Stimulated activated CD8-positive, alpha-beta memory T cell treated with anti-CD3 and anti-CD28 coated beads, Interleukin-4, amount 100 ng/mL, for 48 hours (primary cell): Measurements from ENCODE around the gene BHLHA15.
"Not testable (repeated sequence)": the region's sequence is repeated elsewhere in the genome, so short reads cannot be mapped to it uniquely, and the experiment has no call there.

ENCODE experiments used
- DNase-seq: peaks from one replicate; pipeline ENCODE4 v3.0.0-alpha.2; 2020

The BHLHA15 gene

DNA sequence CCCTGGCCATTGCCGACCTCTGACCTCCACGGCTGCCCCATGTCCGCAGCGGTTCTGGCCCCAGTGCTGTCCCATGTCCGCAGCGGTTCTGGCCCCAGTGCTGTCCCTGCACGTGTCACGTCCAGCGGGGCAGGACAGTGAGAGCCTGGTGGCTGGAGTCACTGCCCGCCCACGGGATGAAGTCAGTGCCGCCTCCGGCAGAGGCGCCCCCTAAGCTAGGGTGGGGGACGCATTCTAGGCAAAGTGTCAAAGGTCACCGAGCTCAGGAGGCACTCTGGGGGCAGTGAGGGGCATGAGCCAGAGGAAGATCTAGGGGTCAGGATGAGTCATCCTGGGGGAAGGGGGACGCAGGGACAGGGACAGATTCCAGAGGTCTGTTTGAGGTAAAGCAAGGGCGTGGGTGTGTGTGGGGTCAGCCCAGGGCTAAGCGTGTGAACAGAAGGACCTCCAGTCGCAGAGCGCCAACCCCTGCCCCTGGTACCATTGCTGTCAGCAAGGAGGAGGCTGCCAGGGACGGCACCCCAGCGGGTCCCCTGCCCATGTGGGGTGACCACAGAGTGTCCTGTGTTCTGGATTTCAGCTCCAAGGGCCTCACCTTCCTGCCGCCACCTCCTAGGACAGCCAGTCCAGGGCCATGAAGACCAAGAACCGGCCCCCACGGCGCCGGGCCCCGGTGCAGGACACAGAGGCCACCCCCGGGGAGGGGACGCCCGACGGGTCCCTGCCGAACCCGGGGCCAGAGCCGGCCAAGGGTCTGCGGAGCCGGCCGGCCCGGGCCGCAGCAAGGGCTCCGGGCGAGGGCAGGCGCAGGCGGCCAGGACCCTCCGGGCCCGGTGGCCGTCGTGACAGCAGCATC, 665 bp downstream of the BHLHA15 start:
- no peak for DNase-seq

DNA sequence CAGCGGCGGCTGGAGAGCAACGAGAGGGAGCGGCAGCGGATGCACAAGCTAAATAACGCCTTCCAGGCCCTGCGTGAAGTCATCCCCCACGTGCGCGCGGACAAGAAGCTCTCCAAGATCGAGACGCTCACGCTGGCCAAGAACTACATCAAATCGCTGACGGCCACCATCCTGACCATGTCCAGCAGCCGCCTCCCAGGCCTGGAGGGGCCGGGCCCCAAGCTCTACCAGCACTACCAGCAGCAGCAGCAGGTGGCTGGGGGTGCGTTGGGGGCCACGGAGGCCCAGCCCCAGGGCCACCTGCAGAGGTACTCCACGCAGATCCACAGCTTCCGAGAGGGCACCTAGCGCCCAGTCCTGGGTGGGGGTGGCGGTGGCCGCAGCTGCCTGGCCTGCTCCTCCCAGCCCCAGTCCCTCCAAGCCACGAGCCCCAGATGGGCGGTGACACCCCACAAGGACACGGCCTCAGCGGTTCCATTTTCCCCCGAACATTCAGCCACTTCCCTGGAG, 1.3 kb downstream of the BHLHA15 start:
- DNase-seq: no peak

DNA sequence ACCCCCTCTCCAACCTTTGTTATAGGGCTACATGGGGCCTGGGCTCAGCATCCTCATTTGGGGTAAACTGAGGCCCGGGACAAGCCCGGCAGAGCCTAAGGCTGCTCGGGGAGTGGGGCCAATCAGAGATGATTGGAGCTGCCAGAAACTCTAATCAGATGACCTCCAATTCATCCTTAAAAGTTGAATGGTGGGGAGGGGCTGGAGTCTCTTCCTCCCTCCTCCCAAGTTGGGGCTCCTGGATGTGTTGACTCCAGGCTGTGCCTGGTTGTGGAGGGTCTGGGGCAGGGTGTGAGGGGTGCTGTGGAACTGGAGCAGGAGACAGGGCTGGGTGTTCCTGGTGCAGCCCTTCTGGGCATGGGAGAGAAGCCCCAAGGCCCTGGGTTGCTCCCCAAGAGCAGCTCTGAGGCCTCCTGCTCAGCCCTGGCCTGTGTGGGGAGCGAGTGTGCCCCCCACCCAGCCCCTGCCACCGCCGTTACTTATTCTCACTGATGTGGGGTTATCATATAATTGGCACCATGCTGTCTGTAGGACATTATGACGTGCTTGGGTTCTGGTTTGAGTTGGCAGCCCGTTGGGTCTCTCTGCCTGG, 2.2 kb downstream of the BHLHA15 start:
- DNase-seq: no peak

DNA sequence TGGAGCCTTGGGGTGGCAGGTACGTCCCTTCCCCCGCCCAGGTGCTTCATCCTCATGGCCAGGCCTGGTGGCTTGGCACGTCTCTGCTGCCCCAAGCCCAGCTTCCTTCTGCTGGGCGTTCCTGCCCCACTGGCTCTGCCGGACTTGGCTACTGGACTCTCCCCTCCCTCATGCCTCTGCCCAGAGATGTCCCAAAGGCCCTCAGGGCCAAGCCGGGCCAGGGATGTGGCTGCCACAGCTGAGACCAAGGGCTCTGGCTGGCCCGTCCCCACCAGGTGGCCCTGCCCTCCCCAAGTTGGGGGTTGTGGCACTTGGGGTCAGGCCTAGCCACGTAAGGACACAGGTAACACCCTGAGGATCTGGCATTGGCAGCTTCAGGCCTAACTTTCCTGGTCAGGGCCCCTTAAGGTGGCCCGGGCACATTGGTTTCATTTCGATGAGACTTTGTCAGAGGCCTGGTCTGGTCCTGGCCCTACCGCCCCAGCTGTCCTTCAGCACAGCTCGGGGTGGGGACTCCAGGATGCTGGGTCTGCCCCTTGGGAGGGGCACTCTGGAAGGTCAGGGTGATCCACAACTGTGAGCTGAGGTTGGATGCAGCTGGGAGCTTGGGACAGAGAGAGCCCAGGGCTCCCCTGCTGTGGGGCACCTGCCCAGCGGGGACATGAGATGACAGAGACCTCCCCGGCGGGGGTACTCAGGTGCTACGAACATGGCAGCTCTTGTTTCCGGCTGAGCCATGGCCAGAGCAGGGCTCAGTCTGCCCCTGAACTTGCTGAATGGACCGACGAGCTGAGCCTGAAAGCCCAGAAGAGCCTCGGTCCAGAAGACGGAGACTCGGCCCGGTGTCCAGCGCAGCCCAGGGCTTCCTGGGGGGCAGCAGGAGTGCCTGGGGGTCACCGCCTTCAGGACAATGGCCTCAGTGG, 2.9 kb downstream of the BHLHA15 start:
- no peak for DNase-seq

DNA sequence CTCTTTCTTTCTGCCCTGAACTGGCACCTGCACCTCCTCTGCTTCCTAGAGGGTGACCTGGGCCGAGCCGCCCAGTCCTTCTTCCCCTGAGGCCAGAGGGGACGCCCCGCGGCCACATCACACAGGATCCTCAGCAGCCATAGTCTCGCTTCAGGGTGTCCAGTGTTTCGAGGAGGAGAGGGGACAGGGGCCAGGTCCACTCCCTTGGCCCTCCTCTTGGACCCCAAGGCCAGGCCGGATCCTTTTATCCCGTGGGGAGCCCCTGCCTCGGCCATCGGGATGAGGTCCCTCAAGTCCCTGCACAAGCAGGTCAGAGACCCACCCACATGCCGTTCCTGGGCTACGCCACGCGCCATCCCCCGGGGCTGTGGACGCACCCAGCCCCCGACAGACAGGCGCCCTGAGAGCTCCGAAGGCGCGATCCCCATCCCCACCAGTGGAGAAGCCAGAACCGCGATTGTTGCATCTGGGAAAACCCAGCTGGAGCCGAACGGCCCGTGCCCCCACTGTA, 3.6 kb downstream of the BHLHA15 start:
- no peak for DNase-seq

DNA sequence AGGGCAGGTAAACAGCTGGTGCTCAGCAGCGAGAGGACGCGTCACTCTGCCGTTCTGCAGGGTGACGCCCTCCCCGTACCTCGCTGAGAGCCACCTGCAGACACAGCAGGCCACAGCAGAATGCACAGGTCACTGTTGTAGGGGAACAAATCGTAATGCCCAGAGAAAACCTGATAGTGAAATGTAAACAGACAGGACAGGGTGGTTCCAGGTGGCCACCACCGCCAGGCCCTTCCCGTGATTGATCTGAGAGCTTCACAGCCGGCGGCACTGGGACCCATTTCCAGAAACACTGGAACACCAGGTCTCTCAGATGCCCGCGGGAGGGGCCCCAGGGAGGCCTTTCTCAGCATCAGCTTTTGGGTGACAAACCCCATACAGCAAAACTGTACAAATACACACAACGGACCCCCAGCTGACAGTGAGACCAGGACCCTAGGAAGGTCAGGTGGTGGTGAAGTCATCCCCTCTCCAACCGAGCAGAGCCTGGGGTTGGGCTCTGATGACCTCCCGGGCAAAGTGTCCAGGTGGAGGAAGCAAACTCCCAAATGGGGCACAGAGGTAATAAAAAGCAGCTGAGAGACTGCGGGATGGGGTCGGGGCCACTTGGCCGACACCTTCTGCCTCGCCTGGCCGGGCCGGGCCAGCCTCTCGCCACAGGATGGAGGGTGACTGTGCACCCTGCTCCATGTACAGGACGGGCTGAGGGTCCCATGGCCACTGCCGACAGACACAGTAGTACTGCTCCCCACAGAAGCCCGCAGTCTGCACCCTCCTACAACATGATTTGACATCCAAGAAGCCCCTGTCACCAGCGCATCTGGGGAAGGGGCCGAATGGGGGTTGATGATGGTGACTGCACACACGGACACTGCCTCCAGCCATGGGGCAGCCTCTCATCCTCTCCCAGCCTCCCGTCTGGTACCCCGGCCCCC, 4.6 kb downstream of the BHLHA15 start:
- DNase-seq: no peak

DNA sequence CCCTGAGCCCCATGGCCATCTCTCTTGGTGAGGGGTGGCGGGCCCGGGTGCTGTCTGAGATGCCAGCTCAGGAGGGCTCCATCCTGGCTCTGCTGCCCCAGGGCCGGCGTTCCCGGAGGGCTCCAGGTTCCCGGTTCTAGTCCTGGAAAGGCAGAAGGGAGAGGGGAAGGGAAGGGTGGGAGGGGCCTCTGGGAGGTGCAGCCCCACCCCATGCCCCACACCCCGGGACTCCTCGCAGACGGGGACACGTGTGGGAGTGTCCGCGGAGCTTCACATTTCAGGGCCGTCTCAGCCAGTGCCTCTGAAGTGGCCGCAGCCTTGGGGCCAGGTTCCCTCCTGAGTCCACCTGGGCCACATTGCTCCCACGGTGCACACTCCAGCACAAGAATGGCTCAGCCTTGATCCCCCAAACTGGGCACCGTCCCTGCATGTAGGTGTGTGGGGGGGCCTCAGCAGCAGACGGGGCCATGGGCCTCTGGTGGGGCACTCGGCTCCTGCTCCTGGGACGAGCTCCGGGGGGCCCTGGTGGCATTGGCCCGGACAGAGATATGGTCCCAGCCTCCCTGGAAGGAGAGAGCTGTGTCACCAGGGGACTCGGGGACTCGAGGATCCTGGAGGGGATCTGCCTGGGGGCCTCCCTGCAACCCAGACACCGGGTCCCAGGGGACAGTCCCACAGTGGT, 5.8 kb downstream of the BHLHA15 start:
- DNase-seq: no peak

DNA sequence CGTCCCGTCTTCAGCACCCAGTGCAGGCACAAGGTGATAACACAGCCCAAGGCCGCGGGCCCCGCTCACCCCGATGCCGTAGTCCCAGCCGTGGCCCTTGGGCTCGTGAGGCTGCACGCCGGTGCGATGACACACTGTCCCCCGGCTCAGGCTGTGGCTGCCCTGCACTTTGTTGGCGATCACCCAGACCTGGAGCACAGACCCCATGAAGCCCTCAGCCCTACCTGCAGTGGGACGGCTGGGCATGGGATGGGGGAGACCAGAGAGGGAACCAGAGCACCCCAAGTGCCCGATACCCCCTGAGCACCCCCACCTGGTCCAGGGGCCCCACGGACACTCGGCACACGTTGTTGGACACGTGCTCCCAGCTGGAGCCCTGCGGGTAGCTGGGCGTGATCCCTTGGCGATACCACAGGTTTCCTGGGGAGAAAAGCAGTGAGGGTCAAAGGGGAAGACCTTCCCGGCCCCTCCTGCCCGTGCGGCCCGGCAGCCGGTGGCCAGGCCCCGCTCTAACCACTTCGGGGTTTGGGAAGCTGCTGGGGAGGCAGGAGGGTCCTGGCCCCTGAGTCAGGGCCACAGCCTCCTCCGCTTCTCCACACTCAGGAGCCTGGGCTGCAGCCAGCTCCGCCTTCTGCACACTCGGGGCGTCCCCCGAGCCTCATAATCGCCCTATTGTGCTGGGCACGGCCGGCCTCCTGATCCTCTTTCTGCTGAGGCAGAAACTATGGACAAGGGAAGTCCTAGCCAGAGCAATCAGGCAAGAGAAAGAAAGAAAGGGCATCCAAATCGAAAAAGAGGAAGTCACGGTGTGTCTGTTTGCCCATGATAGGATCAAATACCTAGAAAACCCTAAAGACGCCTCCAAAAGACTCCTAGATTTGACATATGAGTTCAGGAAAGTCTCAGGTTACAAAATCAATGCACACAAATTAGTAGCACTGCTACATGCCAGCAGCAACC, 6.7 kb downstream of the BHLHA15 start:
- DNase-seq: no peak

DNA sequence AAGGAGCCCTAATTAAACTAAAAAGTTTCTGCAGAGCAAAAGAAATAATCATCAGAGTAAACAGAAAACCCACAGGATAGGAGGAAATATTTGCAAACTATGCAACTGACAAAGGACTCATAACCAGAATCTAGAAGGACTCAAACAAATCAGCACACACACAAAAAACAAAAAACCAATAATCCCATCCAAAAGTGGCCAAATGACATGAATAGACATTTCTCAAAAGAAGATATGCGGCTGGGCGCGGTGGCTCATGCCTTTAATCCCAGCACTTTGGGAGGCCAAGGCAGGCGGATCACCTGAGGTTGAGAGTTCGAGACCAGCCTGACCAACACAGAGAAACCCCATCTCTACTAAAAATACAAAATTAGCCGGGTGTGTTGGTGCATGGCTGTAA, 8.1 kb downstream of the BHLHA15 start:
- not testable (repeated sequence) for DNase-seq

DNA sequence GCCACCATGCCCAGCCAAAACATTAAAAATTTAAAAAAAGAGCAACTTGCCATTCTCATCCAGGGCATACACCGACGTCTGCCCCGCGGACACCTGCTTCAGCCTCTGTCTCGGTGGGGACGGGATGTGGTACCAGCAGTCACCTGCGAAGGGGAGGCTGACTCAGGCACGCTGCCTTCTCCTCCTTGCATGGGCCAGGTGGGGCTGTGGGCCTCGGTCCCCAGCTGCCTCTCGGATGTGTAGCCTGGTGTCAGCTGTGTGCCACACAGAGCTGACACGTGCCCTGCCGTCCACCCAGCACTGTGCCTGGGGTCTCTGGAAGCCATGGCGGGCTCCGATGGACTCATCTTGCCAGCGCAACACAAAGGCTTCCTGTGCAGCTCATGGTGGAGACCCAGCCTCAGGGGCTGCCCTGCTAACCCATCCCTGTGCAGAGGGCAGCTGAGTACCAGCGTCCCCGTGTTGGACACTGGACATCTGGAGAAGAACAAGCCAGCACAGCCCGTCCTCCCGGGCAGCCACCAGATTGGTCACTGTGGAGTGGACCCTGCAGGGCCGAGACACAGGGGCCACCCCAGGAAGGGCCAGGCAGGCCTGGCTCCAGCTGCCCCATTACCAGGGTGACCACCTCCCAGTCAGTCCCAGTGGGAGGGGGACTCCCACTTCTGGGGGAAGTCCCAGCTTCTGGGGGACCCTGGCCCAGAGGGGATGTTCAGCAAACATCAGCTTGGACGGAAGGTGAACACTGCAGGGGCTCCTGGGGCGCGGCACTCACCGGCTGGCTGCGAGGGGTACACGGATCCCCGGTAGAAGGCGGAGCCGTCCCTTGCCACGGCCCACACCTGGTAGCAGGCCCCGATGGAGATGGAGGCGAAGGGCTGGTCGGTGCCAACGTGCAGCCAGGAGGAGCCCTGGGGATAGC, 10.6 kb downstream of the BHLHA15 start:
- no peak for DNase-seq

DNA sequence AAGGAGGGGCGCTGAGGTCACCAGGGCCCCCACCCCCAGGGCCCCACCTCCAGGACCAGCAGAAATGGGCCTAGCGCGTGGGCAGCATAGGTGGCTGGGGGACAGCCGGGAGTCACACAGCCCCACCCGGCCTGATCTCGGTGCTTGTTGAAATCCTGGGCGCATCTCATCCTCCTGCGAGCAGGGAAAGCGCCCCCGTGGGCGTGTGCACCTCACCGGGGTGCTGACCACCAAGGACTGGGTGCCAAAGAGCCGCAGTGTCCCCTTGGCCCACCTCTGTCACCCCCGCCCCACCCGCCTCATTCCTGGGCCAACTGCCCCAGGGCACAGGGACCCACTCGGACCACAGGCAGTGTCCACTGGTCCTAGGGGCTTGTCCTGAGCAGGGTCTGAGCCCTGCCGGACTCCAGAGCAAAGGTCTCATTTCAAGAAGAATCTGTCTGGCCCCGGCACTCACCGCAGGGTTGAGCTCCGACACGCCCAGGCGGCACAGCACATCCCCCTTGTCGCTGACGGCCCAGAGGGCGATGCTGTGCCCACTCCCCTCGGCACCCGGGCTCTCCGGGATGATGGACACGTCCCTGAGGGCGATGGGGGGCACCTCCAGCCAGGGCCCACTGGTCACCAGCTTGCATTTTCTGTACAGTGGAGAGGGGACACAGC, 11.4 kb downstream of the BHLHA15 start:
- DNase-seq: no peak

DNA sequence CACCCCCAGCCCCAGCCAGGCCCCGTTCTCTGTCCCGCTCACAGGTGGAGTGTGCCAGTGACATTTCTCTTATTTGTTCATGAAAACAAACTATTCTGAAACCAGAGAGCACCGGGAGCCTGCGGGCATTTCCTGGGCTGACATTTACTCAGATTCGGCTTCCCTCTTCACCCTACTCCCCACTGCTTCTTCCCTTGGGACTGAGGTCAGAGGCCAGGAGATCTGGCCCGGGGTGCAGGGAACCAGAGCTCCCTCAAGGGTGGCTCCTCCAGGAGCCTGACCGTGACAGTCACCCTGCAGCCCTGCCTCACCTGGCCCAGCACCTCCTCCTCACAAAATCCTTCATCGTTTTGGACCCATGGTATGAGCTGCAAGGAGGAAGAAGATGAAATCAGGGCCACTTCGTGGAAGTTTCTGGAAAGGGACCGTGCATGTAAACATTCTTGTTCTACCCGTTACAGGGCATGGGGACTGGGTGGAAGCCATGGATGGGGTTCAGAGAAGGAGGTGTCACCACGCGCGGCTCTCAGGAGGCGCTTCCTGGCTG, 12.2 kb downstream of the BHLHA15 start:
- DNase-seq: no peak

DNA sequence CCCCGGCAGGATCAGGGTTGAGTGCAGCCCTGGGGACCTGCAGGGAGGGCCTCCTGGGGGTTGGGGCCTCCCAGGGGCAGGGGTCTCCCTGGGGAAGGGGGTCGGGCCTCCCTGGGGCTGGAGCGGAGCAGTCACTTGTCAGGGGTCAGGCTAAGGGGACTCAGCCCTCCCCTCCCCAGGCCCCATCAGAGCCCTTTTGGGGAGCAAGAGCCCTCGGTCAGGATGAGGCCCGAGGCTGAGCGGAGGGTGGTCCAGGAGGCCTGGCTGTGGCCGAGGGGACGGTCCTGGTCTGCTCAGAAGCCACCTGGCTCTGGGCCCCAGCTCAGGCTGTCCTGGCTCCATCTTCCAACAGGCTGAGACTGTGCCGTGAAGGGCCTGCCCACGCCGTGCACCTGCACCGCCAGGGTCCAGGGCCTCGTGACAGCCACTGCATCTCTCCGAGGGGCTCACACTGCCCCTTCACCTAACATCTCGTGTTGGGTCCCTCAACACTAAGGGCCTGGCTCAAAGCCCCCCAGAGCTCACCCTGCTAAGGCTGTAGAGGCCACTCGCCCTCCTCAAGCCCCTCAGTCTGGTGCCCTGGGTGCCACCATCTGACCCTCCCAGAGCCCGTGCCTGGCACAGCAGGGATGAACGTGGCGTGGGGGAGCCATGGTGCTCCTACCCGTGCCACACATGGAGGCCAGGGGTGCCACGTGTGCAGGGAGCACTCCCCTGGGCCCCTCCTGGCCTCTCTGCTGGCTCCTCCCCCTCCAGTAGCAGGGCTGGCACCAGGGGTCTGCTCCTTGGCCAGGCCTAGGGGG, 12.9 kb downstream of the BHLHA15 start:
- no peak for DNase-seq

DNA sequence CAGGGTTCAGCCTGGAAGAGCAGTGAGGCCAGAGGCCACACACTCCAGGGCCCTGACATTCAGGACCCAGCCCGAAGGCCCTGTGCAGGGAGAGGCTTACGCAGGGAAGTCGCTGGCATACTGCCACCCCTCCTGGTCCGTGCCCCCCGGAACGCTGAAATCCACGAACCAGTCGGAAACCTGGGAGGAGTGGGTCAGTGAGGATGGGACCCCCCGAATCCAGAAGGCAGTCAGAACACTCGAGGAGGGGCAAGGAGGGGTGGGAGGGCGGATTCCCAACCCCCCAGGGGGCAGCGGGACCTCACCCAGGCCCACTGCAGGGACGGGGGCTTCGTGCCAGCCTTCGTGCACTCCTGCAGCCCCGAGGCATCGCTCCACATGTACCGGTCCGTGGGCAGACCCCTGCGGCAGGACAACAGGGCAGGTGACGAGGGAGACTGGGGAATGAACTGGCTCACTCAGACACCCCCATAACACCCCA, 13.5 kb downstream of the BHLHA15 start:
- DNase-seq: no peak

DNA sequence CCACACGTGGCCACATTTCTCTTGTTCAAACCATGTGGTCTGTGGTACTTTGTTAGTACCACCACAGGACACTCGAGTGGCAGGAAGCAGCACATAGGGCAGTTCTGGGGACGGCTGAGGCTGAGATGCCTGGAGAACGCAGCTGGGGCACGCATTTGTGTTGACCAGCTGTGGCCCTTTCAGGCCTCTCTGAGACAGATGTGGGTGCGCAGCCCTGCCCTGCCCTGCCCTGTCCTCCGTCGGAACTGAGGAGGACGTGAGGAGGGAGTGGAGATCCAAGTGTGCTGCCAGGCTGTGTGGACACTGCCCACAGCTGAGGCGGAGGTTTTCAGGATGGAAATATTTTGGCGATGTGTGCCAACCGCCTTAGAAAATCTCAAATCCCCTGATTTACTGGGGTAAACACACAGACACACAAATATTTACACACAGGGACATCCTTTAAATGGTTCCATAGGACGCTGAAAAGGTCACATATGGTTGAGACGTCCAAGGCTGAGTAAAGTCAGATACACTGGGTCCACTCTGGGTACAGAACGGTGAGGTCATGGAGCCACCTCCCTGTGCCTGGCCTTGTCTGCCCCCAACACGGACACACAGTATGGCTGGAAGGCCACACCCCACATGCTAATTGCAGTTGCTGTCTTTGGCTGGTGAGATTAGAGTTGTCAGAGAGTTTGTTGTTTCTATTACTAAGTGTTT, 14.8 kb downstream of the BHLHA15 start:
- no peak for DNase-seq

DNA sequence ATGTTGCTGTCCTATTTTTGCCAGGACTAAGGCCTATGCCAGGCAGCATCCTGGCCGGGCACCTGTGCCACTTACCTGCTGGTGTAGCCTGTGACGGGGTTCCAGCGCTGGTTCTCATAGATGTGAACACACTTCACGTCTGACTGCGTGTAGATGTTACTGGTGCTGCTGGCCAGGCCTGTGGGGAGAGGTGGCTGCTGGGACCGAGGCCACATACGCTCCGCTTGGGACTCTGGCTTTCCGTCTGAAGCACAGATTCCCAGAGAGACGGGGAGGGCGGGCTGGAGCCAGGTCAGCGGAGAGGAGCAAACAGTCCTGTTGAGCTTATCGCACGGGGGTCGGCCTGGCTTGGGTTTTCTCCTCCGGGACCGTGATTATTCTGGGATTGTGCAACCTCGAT, 16.7 kb downstream of the BHLHA15 start:
- no peak for DNase-seq
